NCI-H1694 (cell line): ENCODE data around the gene MRM2.
A peak's percentile ranks its signal among the peaks of the same experiment; 100 is the strongest.
"Not testable (repeated sequence)": the region's sequence is repeated elsewhere in the genome, so short reads cannot be mapped to it uniquely, and the experiment has no call there.

Experiments
- DNase-seq: peaks from one replicate; lab custom pipeline; 2025; lab: John Stamatoyannopoulos, UW

MRM2 gene

GRCh38 chr7:2241580-2242540 is at the start of gene MRM2, which contains the start of gene NUDT1:
Gene MRM2, minus strand, starts transcription at chr7:2242205. Its CDS starts 36 bp downstream, at chr7:2242169.
Gene NUDT1, plus strand, starts transcription at chr7:2242226. Its CDS starts 2,349 bp downstream, at chr7:2244575.
- DNase-seq: no peak

- no peak for DNase-seq
Observed at GRCh38 chr7:2290877-2291276, 48.9 kb upstream of the MRM2 start.

GRCh38 chr7:2289621-2290020 is 47.6 kb upstream of the MRM2 start:
- DNase-seq: no peak

GRCh38 chr7:2289111-2289586 is 47.1 kb upstream of the MRM2 start:
- DNase-seq: peak; percentile 81

- no peak for DNase-seq
Observed at GRCh38 chr7:2288503-2288902, 46.5 kb upstream of the MRM2 start.

- DNase-seq: no peak
Observed at GRCh38 chr7:2287745-2288144, 45.7 kb upstream of the MRM2 start.

- DNase-seq: no peak
Observed at GRCh38 chr7:2283074-2283473, 41.1 kb upstream of the MRM2 start.

- DNase-seq: no peak
Observed at GRCh38 chr7:2282185-2282751, 40.3 kb upstream of the MRM2 start.

- peak; percentile 41 for DNase-seq
Observed at GRCh38 chr7:2281541-2281940, 39.5 kb upstream of the MRM2 start.

GRCh38 chr7:2280424-2280823 is 38.4 kb upstream of the MRM2 start:
- no peak for DNase-seq

GRCh38 chr7:2279896-2280295 is 37.9 kb upstream of the MRM2 start:
- no peak for DNase-seq

- no peak for DNase-seq
Observed at GRCh38 chr7:2278026-2278425, 36.0 kb upstream of the MRM2 start.

- no peak for DNase-seq
Observed at GRCh38 chr7:2276107-2276506, 34.1 kb upstream of the MRM2 start.

- DNase-seq: no peak
Observed at GRCh38 chr7:2275101-2275500, 33.1 kb upstream of the MRM2 start.

GRCh38 chr7:2274666-2275065 is 32.7 kb upstream of the MRM2 start:
- no peak for DNase-seq

- no peak for DNase-seq
Observed at GRCh38 chr7:2273866-2274265, 31.9 kb upstream of the MRM2 start.

- no peak for DNase-seq
Observed at GRCh38 chr7:2272031-2272430, 30.0 kb upstream of the MRM2 start.

GRCh38 chr7:2271273-2272026 is 29.4 kb upstream of the MRM2 start:
- no peak for DNase-seq

GRCh38 chr7:2270495-2270894 is 28.5 kb upstream of the MRM2 start:
- no peak for DNase-seq

GRCh38 chr7:2269991-2270460 is 28.0 kb upstream of the MRM2 start:
- no peak for DNase-seq

GRCh38 chr7:2269089-2269990 is 27.3 kb upstream of the MRM2 start:
- DNase-seq: not testable (repeated sequence)
